Vagina (tissue), 2 donors: Measurements from ENCODE around the gene PPARA. TPM values are rescaled to one million over a fixed set of nuclear protein-coding genes. Genes with fewer than 3 reads are reported as not detected.
"Not testable (repeated sequence)": the region's sequence is repeated elsewhere in the genome, so short reads cannot be mapped to it uniquely, and the experiment has no call there.

Source experiments
- DNase-seq, 2 donors: peaks; one replicate each; pipeline ENCODE4 v3.0.0-alpha.2; 2017; ENCODE audit errors: extremely low spot score in 2 of 2
- H3K27ac ChIP-seq: fragments of 200-600 bp; sonication (generic); one replicate; pipeline ENCODE4 v1.5.1; 2019
- H3K27me3 ChIP-seq: fragments of 200-600 bp; sonication (generic); one replicate; pipeline ENCODE4 v1.5.1; 2019
- H3K36me3 ChIP-seq, 2 donors: fragments of 200-600 bp; sonication (generic); one replicate each; pipeline ENCODE4 v1.5.1; 2017 to 2019
- H3K4me1 ChIP-seq: fragments of 200-600 bp; sonication (generic); one replicate; pipeline ENCODE4 v1.5.1; 2019
- H3K4me3 ChIP-seq, 2 donors: fragments of 200-600 bp; sonication (generic); 1 replicate in 1 of 2; 2 replicates in 1 of 2; pipeline ENCODE4 v1.5.1; 2016 to 2019
- H3K9me3 ChIP-seq: fragments of 200-600 bp; sonication (generic); one replicate; pipeline ENCODE4 v1.5.1; 2019
- POLR2A ChIP-seq, 2 donors: fragments of 450-650 bp; IDR thresholded peaks; one replicate each; pipeline ENCODE4 v1.6.1; 2017; ENCODE audit warnings: antibody characterized with exemption in 2 of 2, mild to moderate bottlenecking in 2 of 2, moderate library complexity in 2 of 2
- POLR2AphosphoS5 ChIP-seq, 2 donors: sonication (generic); formaldehyde crosslinking; IDR thresholded peaks; one replicate each; pipeline ENCODE4 v1.9.0; 2017; ENCODE audit warnings: antibody characterized with exemption in 2 of 2, mild to moderate bottlenecking in 2 of 2, low read depth in 1 of 2; ENCODE audit not compliant: insufficient read depth in 1 of 2
- intact Hi-C: fragments of 100-400 bp; cut with DNase I; formaldehyde crosslinking; loops from one replicate; pipeline ENCODE4 v1.15.1; 2023
- total RNA-seq: library from RNA; depleted of rRNA; stranded (reverse); fragments of >200 nt; gene quantifications from one replicate; pipeline ENCODE4 v1.2.3, GENCODE V29; 2016
- TF ChIP-seq, protein P1 (sequence below), 3 experiments: fragments of 450-650 bp in 2 of 3; fragments of 200-600 bp in 1 of 3; sonication (generic) in 1 of 3; IDR thresholded peaks; one replicate each; pipeline ENCODE4 v1.5.1; 2017 to 2019; ENCODE audit warnings: antibody characterized with exemption in 3 of 3, mild to moderate bottlenecking in 2 of 3, moderate library complexity in 2 of 3

The PPARA gene
- total RNA-seq, 1 donor from 2014 or later, result 13.5 TPM

DNA sequence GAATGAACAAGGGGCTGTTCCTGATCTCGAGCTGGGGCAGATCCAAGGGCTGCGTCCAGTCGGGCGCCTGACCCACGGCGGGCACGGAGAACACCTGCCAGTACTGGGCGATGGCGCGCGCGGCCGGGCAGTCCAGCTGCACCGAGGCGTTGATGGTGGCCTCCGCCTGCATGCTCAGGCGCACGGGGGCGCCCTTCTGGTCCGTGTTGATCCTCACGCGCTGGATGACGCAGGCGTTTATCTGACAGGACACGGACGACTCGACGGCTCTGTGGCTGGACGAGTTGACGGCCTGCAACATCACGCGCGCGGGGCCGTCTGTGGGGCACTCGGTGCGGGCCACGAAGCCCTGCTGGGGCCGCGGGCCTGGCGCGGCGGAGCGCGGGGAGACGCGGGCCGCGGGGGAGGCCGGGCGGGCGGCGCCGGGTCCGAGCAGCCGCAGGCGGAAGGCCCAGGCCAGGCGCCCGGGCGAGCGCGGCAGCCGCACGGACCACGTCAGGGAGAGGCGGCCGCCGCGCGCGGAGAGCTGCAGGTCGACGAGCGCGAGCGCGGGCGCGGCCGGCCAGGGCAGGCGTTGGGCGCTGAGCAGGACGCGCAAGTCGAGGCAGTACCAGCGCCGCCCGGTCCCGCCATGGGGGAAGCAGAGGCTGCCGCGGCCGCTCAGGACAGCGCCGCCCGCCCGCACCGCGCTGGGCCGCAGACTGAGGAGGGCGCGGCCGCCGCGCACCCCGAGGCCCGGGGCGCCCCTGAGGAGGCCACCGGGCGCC lies 112.3 kb downstream of the PPARA start:
- intact Hi-C loops, result loop anchor here (10.0 kb wide), 2 partner anchors 108 to 138 kb away; partner anchors contain the start of gene PPARA
- no peaks in the 10 kb centered on the region for H3K9me3 ChIP-seq
- no peak for TF ChIP-seq POLR2AphosphoS5 (IDR thresholded peaks at IDR 0.05; ENCODE audit: insufficient read depth in 1 of 2, low read depth in 1 of 2)
- TF ChIP-seq POLR2A (IDR thresholded peaks at IDR 0.05), result no peak
- TF ChIP-seq, protein P1, sequence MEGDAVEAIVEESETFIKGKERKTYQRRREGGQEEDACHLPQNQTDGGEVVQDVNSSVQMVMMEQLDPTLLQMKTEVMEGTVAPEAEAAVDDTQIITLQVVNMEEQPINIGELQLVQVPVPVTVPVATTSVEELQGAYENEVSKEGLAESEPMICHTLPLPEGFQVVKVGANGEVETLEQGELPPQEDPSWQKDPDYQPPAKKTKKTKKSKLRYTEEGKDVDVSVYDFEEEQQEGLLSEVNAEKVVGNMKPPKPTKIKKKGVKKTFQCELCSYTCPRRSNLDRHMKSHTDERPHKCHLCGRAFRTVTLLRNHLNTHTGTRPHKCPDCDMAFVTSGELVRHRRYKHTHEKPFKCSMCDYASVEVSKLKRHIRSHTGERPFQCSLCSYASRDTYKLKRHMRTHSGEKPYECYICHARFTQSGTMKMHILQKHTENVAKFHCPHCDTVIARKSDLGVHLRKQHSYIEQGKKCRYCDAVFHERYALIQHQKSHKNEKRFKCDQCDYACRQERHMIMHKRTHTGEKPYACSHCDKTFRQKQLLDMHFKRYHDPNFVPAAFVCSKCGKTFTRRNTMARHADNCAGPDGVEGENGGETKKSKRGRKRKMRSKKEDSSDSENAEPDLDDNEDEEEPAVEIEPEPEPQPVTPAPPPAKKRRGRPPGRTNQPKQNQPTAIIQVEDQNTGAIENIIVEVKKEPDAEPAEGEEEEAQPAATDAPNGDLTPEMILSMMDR (IDR thresholded peaks at IDR 0.05), result no peak
- no peaks in the 10 kb centered on the region for H3K27me3 ChIP-seq
- H3K36me3 ChIP-seq, result no peaks in the 10 kb centered on the region
- peak overlapping the region; percentile 33 to 54 for H3K4me3 ChIP-seq
- H3K4me1 ChIP-seq, result peaks cover 10% of the 10 kb centered on the region
- no peak overlapping the region for H3K27ac ChIP-seq
- DNase-seq, result no peak

DNA sequence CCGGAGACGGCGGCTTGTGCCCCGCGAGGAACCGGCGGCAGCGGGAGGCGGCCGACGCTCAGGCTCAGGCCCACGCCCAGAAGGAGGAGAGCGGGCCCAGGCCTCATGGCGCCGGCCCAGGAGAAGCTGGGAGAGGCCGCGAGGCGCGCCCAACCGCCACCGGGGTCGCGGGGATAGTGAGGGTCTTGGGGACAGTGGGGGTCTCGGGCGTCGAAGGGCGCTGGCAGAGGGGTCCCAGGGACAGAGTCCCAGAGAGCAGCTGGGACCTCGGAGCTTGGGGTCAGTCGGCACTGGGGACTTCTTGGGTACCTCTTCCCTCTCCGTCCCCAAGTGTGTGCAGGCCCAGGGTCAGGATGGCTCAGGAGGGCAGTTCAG lies 112.9 kb downstream of the PPARA start, which contains the start of gene PKDREJ:
TSS of gene PKDREJ (minus strand) at position 128 of the 375 bp plus-strand sequence. CDS start at position 107, 21 bp downstream.
- peak within 1 kb of the TSS; percentile 33 to 54 for H3K4me3 ChIP-seq
- TF ChIP-seq POLR2AphosphoS5 (IDR thresholded peaks at IDR 0.05; ENCODE audit: insufficient read depth in 1 of 2, low read depth in 1 of 2) (no peak), POLR2A (IDR thresholded peaks at IDR 0.05) (no peak)
- TF ChIP-seq, protein P1 (IDR thresholded peaks at IDR 0.05), result no peak
- H3K27me3 ChIP-seq, result no peaks in the 10 kb centered on the region
- no peak for DNase-seq
- H3K27ac ChIP-seq, result no peak within 1 kb of the TSS
- no peaks in the 10 kb centered on the region for H3K36me3 ChIP-seq
- intact Hi-C loops, result loop anchor here (10.0 kb wide), 2 partner anchors 108 to 138 kb away; partner anchors contain the start of gene PPARA
- peaks cover 12% of the 10 kb centered on the region for H3K4me1 ChIP-seq
- H3K9me3 ChIP-seq, result no peaks in the 10 kb centered on the region

DNA sequence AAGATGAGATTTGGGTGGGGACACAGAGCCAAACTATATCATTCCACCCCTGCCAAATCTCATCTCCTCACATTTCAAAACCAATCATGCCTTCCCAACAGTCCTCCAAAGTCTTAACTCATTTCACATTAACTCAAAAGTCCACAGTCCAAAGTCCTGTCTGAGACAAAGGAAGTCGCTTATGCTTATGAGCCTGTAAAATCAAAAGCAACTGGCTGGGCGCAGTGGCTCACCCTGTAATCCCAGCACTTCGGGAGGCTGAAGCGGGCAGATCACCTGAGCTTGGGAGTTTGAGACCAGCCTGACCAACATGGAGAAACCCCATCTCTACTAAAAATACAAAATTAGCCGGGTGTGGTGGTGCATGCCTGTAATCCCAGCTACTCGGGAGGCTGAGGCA lies 114.2 kb downstream of the PPARA start:
- H3K27me3 ChIP-seq, DNase-seq, H3K36me3 ChIP-seq, H3K4me3 ChIP-seq, H3K27ac ChIP-seq, H3K9me3 ChIP-seq: not testable (repeated sequence)
- intact Hi-C loops, result loop anchor here (10.0 kb wide), 2 partner anchors 110 to 140 kb away; partner anchors contain the start of gene PPARA
- peaks cover 25% of the 10 kb centered on the region for H3K4me1 ChIP-seq

DNA sequence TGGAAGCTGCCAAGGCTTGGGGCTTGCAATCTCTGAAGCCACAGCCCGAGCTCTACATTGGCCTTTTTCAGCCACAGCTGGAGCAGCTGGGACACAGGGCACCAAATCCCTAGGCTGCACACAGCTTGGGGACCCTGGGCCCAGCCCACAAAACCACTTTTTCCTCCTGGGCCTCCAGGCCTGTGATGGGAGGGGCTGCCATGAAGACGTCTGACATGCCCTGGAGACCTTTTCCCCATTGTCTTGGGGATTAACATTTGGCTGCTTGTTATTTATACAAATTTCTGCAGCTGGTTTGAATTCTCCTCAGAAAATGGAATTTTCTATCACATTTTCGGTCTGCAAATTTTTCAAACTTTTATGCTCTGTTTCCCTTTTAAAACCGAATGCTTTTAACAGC lies 115.3 kb downstream of the PPARA start:
- H3K4me1 ChIP-seq, result peaks cover 36% of the 10 kb centered on the region
- intact Hi-C loops, result loop anchor here (10.0 kb wide), 2 partner anchors 111 to 141 kb away; partner anchors contain the start of gene PPARA
- H3K36me3 ChIP-seq, H3K27me3 ChIP-seq, DNase-seq, H3K27ac ChIP-seq, H3K9me3 ChIP-seq, H3K4me3 ChIP-seq: not testable (repeated sequence)

DNA sequence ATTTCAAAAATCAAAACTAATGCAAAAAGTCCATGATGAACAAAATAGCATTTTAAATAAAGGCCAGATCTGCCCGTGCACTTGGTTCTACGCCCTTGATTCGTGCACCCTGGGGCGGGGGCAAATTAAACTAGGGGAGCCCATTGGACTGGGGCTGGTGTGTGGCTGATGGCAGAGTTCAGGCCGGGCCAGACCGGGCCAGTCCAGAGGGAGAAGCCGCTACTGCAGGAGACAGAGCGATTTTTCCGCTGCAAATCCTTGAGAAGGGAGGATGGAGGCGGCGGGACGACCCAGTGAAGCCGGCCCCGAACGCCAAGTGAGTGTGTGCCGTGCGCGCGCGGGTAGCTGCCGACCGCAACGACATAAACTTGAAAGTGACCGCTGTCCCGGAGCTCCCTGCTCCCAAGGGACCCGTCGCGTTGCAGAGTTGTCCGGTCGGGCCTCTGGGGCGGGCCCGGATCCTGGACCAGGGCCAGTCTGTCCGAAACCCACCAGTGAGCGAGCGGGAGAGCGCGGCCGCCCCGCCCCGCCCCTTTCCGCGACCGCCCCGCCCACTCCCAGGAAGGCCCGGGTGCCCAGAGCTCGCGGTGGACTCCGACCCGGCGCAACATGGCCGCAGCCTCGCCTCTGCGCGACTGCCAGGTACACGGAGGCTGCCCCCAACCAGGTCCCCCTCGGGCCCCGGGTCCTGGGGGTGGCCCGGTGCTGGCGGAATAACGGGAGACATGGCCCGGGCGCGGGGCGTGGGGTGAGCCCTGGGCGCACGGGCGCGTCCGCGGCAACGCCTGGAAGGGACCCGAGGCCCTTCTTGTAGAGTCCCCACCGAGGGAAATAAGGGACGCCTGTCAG lies 117.3 kb downstream of the PPARA start, which contains the start of gene TTC38:
TSS of gene TTC38 (plus strand) at position 578 of the 849 bp plus-strand sequence. CDS start at position 610, 32 bp downstream.
- DNase-seq, result no peak
- intact Hi-C loops, result loop anchor here (10.0 kb wide), 2 partner anchors 113 to 143 kb away; partner anchors contain the start of gene PPARA

More for the DNA sequence above, 117.3 kb downstream of the PPARA start, which contains the start of gene TTC38:
- Histone ChIP-seq H3K36me3 (peaks cover 0 to 9% of the 10 kb centered on the region in 2 donors), H3K27ac (peak within 1 kb of the TSS; percentile 75), H3K27me3 (no peaks in the 10 kb centered on the region), H3K9me3 (no peaks in the 10 kb centered on the region), H3K4me1 (peaks cover 36% of the 10 kb centered on the region), H3K4me3 (peak within 1 kb of the TSS; percentile 61 to 94)
- TF ChIP-seq POLR2A (IDR thresholded peaks at IDR 0.05) (no peak), POLR2AphosphoS5 (IDR thresholded peaks at IDR 0.05; ENCODE audit: insufficient read depth in 1 of 2, low read depth in 1 of 2) (peak; percentile 34 to 73)
- TF ChIP-seq, protein P1 (IDR thresholded peaks at IDR 0.05), result no peak
